Tibial artery (tissue), 4 donors: Measurements from ENCODE around the gene CLIP2.

Experiments used
- DNase-seq, 2 donors: peaks; one replicate each; pipeline ENCODE4 v3.0.0-alpha.2; 2019
- H3K27ac ChIP-seq, 2 donors: fragments of 200-600 bp; sonication (generic) in 1 of 2; 1 replicate in 1 of 2; 2 replicates in 1 of 2; pipeline ENCODE4 v1.5.1; 2018 to 2019; ENCODE audit warnings: mild to moderate bottlenecking in 1 of 2
- H3K27me3 ChIP-seq, 2 donors: fragments of 200-600 bp; sonication (generic) in 1 of 2; one replicate each; pipeline versions ENCODE4 v1.5.1 to v1.6.0; 2016 to 2019
- H3K36me3 ChIP-seq, 3 donors: fragments of 200-600 bp; sonication (generic) in 2 of 3; one replicate each; pipeline ENCODE4 v1.5.1; 2016 to 2019; ENCODE audit warnings: mild to moderate bottlenecking in 2 of 3
- H3K4me1 ChIP-seq, 4 donors: fragments of 200-600 bp; sonication (generic) in 2 of 4; 1 replicate in 3 of 4; 2 replicates in 1 of 4; pipeline ENCODE4 v1.5.1; 2016 to 2019
- H3K4me3 ChIP-seq, 2 donors: fragments of 200-600 bp; sonication (generic) in 1 of 2; 1 replicate in 1 of 2; 2 replicates in 1 of 2; pipeline ENCODE4 v1.5.1; 2018 to 2019; ENCODE audit warnings: mild to moderate bottlenecking in 2 of 2
- H3K9me3 ChIP-seq, 3 donors: fragments of 200-600 bp; sonication (generic) in 1 of 3; one replicate each; pipeline ENCODE4 v1.5.1; 2016 to 2019
- CTCF ChIP-seq, 2 experiments: fragments of 200-600 bp in 1 of 2; fragments of 450-650 bp in 1 of 2; IDR thresholded peaks; one replicate each; pipeline ENCODE4 v1.5.1; 2017 to 2019; ENCODE audit warnings: antibody characterized with exemption in 2 of 2, mild to moderate bottlenecking in 1 of 2, moderate library complexity in 1 of 2
- intact Hi-C: fragments of 100-400 bp; cut with DNase I; formaldehyde crosslinking; loops from one replicate; pipeline ENCODE4 v1.15.0; 2023; ENCODE audit warnings: low total_unique reads

Gene CLIP2

DNA sequence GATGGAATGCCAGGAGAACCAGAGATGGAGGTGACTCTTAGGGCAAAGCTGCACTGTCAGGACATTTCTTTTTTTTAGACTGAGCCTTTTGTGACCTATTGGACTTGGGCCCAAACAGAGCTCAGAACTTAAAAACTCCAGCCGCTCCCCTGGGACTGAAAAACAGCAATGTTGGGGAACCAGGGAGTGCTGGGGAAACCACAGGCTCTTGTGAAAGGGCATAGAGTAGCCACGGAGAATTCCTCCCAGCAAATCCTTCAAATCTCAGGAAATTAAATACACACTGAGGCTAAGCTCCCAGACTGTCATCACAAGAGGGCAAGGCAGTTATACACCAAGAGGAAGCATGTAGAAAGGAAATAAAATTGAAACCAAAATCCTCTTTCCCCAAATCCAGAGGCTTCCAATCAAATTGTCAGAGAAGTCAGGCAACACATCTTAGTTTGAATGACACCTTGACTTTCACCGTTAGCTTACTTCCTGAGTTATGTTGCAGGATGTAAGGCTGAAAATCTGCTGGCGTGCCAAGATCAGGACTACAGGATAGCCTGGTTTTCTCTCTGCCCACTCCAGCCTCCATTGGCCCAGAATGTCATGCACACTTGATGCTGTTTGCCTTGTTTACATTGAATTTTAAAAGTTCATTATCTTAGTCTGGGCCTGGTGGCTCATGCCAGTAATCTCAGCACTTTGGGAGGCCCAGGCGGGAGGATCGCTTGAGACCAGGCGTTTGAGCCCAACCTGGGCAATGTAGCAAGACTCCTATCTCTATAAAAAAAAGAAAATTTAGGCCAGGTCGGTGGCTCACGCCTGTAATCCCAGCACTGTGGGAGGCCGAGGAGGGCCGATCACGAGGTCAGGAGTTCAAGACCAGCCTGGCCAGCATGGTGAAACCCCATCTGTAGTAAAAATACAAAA, 32.5 kb upstream of the CLIP2 start:
- no peaks in the 10 kb centered on the region for H3K9me3 ChIP-seq
- no peak for TF ChIP-seq CTCF (IDR thresholded peaks at IDR 0.05)
- H3K4me3 ChIP-seq, result no peak overlapping the region
- peak; percentile 46 to 71 for DNase-seq
- H3K27ac ChIP-seq, result peak overlapping the region; percentile 88
- intact Hi-C loops, result loop anchor here (10.0 kb wide), 1 partner anchor 172 kb away; the partner anchor contains the start of gene LIMK1
- H3K4me1 ChIP-seq, result peaks cover 0 to 33% (median 30%) of the 10 kb centered on the region in 4 donors
- no peaks in the 10 kb centered on the region for H3K27me3 ChIP-seq
- H3K36me3 ChIP-seq, result no peaks in the 10 kb centered on the region

GRCh38 chr7:74258639-74259038, 30.6 kb upstream of the CLIP2 start:
- Histone ChIP-seq H3K27me3 (no peaks in the 10 kb centered on the region), H3K27ac (no peak overlapping the region), H3K4me3 (no peak overlapping the region), H3K9me3 (no peaks in the 10 kb centered on the region), H3K36me3 (no peaks in the 10 kb centered on the region), H3K4me1 (peaks cover 0 to 26% (median 22%) of the 10 kb centered on the region in 4 donors)
- TF ChIP-seq CTCF (IDR thresholded peaks at IDR 0.05), result no peak
- intact Hi-C loops, result loop anchor here (10.0 kb wide), 1 partner anchor 174 kb away; the partner anchor contains the start of gene LIMK1
- DNase-seq, result no peak

- no peaks in the 10 kb centered on the region for H3K4me1 ChIP-seq
- no peak overlapping the region for H3K4me3 ChIP-seq
- no peak overlapping the region for H3K27ac ChIP-seq
- no peaks in the 10 kb centered on the region for H3K36me3 ChIP-seq
- H3K9me3 ChIP-seq, result no peaks in the 10 kb centered on the region
- intact Hi-C loops, result no loop called here
- H3K27me3 ChIP-seq, result no peaks in the 10 kb centered on the region
- DNase-seq, result no peak
- TF ChIP-seq CTCF (IDR thresholded peaks at IDR 0.05), result no peak
Measured at GRCh38 chr7:74262639-74263398, 26.4 kb upstream of the CLIP2 start.

- Histone ChIP-seq H3K27ac (no peak overlapping the region), H3K4me1 (no peaks in the 10 kb centered on the region), H3K9me3 (no peaks in the 10 kb centered on the region), H3K4me3 (no peak overlapping the region), H3K36me3 (no peaks in the 10 kb centered on the region), H3K27me3 (no peaks in the 10 kb centered on the region)
- TF ChIP-seq CTCF (IDR thresholded peaks at IDR 0.05), result no peak
- intact Hi-C loops, result no loop called here
- DNase-seq, result no peak
Measured at GRCh38 chr7:74263399-74264120, 25.6 kb upstream of the CLIP2 start.

DNA sequence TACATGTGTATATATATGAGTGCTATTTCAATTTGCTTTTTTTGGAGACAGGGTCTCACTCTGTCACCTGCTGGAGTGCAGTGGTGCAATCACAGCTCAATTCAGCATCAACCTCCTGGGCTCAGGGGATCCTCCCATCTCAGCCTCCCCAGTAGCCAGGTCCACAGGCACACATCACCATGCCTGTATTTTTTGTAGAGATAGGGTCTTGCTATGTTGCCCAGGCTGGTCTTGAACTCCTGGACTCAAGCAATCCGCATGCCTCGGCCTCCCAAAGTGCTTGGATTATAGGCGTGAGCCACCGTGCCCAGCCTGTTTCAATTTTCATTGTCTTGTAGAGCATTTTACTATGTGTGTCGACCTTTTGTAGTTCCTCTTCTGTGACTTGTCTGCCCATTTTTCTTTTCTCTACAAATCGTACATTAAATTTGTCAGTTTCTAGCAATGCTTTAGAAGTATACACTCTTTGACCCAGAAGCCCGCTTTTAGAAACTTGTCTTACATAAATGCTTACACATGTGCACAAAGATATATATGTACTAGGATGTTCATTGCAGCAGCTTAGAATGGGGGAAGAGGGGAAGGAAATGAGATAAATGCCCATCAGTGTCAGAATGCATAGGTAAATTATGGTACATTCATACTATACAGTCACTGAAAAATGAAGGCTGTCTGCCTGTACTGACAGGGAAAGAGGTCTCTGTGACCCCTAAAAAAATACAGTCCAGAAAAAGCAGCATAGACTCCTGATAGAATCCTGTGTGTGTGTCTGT, 22.8 kb upstream of the CLIP2 start:
- H3K4me1 ChIP-seq, result peaks cover 0 to 6% (median 3%) of the 10 kb centered on the region in 4 donors
- no peak for DNase-seq
- intact Hi-C loops, result no loop called here
- no peaks in the 10 kb centered on the region for H3K9me3 ChIP-seq
- H3K36me3 ChIP-seq, result no peaks in the 10 kb centered on the region
- H3K27ac ChIP-seq, result no peak overlapping the region
- H3K27me3 ChIP-seq, result no peaks in the 10 kb centered on the region
- TF ChIP-seq CTCF (IDR thresholded peaks at IDR 0.05), result no peak
- H3K4me3 ChIP-seq, result no peak overlapping the region
